ENCODE measurements around the gene MED14.

GRCh38 chrX:40773809-40774208 is 38.5 kb upstream of the MED14 start:
- TF ChIP-seq CTCF (IDR thresholded peaks at IDR 0.05; ENCODE audit: poor library complexity), result no peak
- TF ChIP-seq EZH2 (IDR thresholded peaks at IDR 0.05; ENCODE audit: borderline replicate concordance), result no peak
